GM19397 (cell line): ENCODE data around the gene CLEC7A.

Experiments
- ATAC-seq: cut with Tn5 transposase; IDR thresholded peaks from one replicate; pipeline ENCODE4 v1.9.1; 2021; ENCODE audit warnings: mild to moderate bottlenecking, moderate library complexity; ENCODE audit not compliant: unreplicated experiment

The CLEC7A gene

GRCh38 chr12:10130042-10130441 is at the start of gene CLEC7A:
Gene CLEC7A (minus strand): TSS chr12:10130199. CDS start chr12:10130082, 117 bp downstream.
- peak; percentile 84 for ATAC-seq

- ATAC-seq = no peak
These were observed 49.8 kb upstream of the CLEC7A start for GRCh38 chr12:10179776-10180181.

GRCh38 chr12:10178821-10179220 is 48.8 kb upstream of the CLEC7A start, which contains the start of gene TMEM52B:
Gene TMEM52B (plus strand): TSS chr12:10179032. CDS start chr12:10179575, 543 bp downstream.
- ATAC-seq = no peak

- ATAC-seq = no peak
These were observed 46.0 kb upstream of the CLEC7A start for GRCh38 chr12:10175846-10176636.

- ATAC-seq = no peak
These were observed 45.1 kb upstream of the CLEC7A start for GRCh38 chr12:10174986-10175614.

- ATAC-seq = no peak
These were observed 42.2 kb upstream of the CLEC7A start, which contains the start of gene OLR1 for GRCh38 chr12:10171973-10172728. Gene OLR1 (minus strand): TSS chr12:10172132. CDS start chr12:10172077, 55 bp downstream.

GRCh38 chr12:10170216-10170615 is 40.2 kb upstream of the CLEC7A start:
- ATAC-seq = no peak

- no peak for ATAC-seq
These were observed 39.1 kb upstream of the CLEC7A start for GRCh38 chr12:10169104-10169503.

- ATAC-seq = no peak
These were observed 37.6 kb upstream of the CLEC7A start for GRCh38 chr12:10167599-10167998.

- no peak for ATAC-seq
These were observed 35.4 kb upstream of the CLEC7A start for GRCh38 chr12:10165421-10165820.

GRCh38 chr12:10163084-10163483 is 33.1 kb upstream of the CLEC7A start:
- ATAC-seq = no peak

- ATAC-seq = no peak
These were observed 30.8 kb upstream of the CLEC7A start for GRCh38 chr12:10160617-10161385.

GRCh38 chr12:10159280-10159679 is 29.3 kb upstream of the CLEC7A start:
- ATAC-seq = no peak

- ATAC-seq = no peak
These were observed 28.4 kb upstream of the CLEC7A start for GRCh38 chr12:10158406-10158805.

GRCh38 chr12:10155966-10156365 is 26.0 kb upstream of the CLEC7A start:
- no peak for ATAC-seq

- no peak for ATAC-seq
These were observed 24.1 kb upstream of the CLEC7A start for GRCh38 chr12:10154145-10154496.

GRCh38 chr12:10153271-10154144 is 23.5 kb upstream of the CLEC7A start:
- ATAC-seq = no peak

- no peak for ATAC-seq
These were observed 21.6 kb upstream of the CLEC7A start for GRCh38 chr12:10151621-10152020.

- no peak for ATAC-seq
These were observed 17.9 kb upstream of the CLEC7A start for GRCh38 chr12:10147714-10148403.
